Transverse colon (tissue), 4 donors: ENCODE data around the gene DHRS9. TPM values are rescaled to one million over a fixed set of nuclear protein-coding genes. Genes with fewer than 3 reads are reported as not detected.

Source experiments
- DNase-seq: peaks from one replicate; pipeline ENCODE4 v3.0.0-alpha.2; 2019
- H3K27ac ChIP-seq, 4 donors: fragments of 200-600 bp; sonication (generic); 2 replicates each; pipeline ENCODE4 v1.5.1; 2016 to 2018; ENCODE audit warnings: inconsistent platforms in 4 of 4
- H3K27me3 ChIP-seq: fragments of 200-600 bp; sonication (generic); 2 replicates; pipeline ENCODE4 v1.5.1; 2017; ENCODE audit warnings: inconsistent platforms
- H3K36me3 ChIP-seq, 4 donors: fragments of 200-600 bp; sonication (generic); 2 replicates each; pipeline ENCODE4 v1.5.1; 2017 to 2019; ENCODE audit warnings: inconsistent platforms in 4 of 4
- H3K4me1 ChIP-seq, 4 donors: fragments of 200-600 bp; sonication (generic); 2 replicates each; pipeline ENCODE4 v1.5.1; 2017 to 2020; ENCODE audit warnings: inconsistent platforms in 4 of 4
- H3K4me3 ChIP-seq, 4 donors: fragments of 200-600 bp; sonication (generic); 1 replicate in 1 of 4; 2 replicates in 3 of 4; pipeline versions ENCODE4 v1.5.1 to v1.6.1; 2017 to 2019; ENCODE audit warnings: inconsistent platforms in 4 of 4
- H3K9me3 ChIP-seq, 2 donors: fragments of 200-600 bp; sonication (generic); 2 replicates each; pipeline ENCODE4 v1.5.1; 2017 to 2019; ENCODE audit warnings: inconsistent platforms in 2 of 2
- CTCF ChIP-seq, 5 experiments: fragments of 200-600 bp in 3 of 5; fragments of 450-650 bp in 2 of 5; sonication (generic) in 3 of 5; IDR thresholded peaks; 1 replicate in 2 of 5; 2 replicates in 3 of 5; pipeline ENCODE4 v1.5.1; 2016 to 2017; ENCODE audit warnings: antibody characterized with exemption in 5 of 5, inconsistent platforms in 3 of 5, mild to moderate bottlenecking in 2 of 5, moderate library complexity in 1 of 5
- EP300 ChIP-seq: sonication (generic); formaldehyde crosslinking; IDR thresholded peaks from one replicate; pipeline ENCODE4 v1.6.1; 2017; ENCODE audit warnings: antibody characterized with exemption, low read depth
- POLR2A ChIP-seq: fragments of 450-650 bp; IDR thresholded peaks from one replicate; pipeline ENCODE4 v1.6.1; 2016; ENCODE audit warnings: antibody characterized with exemption, mild to moderate bottlenecking, moderate library complexity
- POLR2AphosphoS5 ChIP-seq, 3 donors: sonication (generic); formaldehyde crosslinking; IDR thresholded peaks; one replicate each; pipeline ENCODE4 v1.6.1; 2016; ENCODE audit warnings: antibody characterized with exemption in 3 of 3
- WGBS, 2 donors: methylation state at CpG; one replicate each; pipeline ENCODE4 v1.1.5; 2018; ENCODE audit warnings: low coverage in 1 of 2; 5-methylcytosine and 5-hydroxymethylcytosine counted together
- in situ Hi-C, 4 donors: fragments of 200-750 bp; cut with MboI; loops; one replicate each; pipeline versions ENCODE4 v1.15.0 to v1.15.1; 2017; ENCODE audit warnings: low sequenced_read_pairs in 3 of 4, low pct_ligation_motif_present in 1 of 4, low pct_unique_long_range_greater_than_20kb in 1 of 4
- intact Hi-C: fragments of 100-400 bp; cut with DNase I; formaldehyde crosslinking; loops from one replicate; pipeline ENCODE4 v1.15.1; 2023; ENCODE audit warnings: low total_unique reads
- total RNA-seq, 4 donors: library from RNA; depleted of rRNA; stranded (reverse); fragments of >200 nt; gene quantifications; one replicate each; pipeline ENCODE4 v1.1.0, GENCODE V29; 2016

The DHRS9 gene
- total RNA-seq, 4 donors from 2014 or later, result 20.9 to 257 (median 153) TPM

DNA sequence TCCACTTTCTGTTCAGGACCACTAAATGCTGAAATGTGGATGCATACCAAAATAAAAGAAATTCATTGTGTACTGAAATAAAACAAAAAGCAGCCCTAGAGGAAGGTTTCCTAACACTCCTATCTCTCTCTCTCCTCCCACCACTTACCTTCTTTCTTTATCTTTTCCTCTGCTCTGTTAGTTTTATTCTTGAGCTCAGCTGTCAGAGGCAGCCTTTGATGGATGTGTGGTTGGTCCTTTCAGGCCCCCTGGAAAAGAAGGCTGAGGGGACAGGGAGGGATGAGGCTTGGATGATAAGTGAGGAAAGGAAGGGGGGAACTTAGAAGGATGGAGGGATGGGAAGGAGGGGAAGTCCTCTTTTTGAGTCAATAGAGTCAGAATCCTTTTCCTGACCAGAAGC lies 47.6 kb downstream of the DHRS9 start:
- no peak overlapping the region for H3K27ac ChIP-seq
- H3K4me1 ChIP-seq, result no peaks in the 10 kb centered on the region
- TF ChIP-seq EP300, result no peak
- no peak overlapping the region for H3K4me3 ChIP-seq
- H3K36me3 ChIP-seq, result no peaks in the 10 kb centered on the region
- H3K27me3 ChIP-seq, result no peaks in the 10 kb centered on the region
- DNase-seq, result no peak
- in situ Hi-C loops, result no loop called here
- no peaks in the 10 kb centered on the region for H3K9me3 ChIP-seq
- intact Hi-C loops, result loop anchor here (10.0 kb wide), 1 partner anchor 152 kb away; no protein-coding TSS in a partner anchor

- Histone ChIP-seq H3K4me1 (no peaks in the 10 kb centered on the region), H3K27ac (no peak overlapping the region), H3K27me3 (peaks cover 2% of the 10 kb centered on the region), H3K9me3 (no peaks in the 10 kb centered on the region), H3K36me3 (no peaks in the 10 kb centered on the region), H3K4me3 (no peak overlapping the region)
- no peak for TF ChIP-seq EP300
- TF ChIP-seq CTCF (IDR thresholded peaks at IDR 0.05), result no peak
- TF ChIP-seq POLR2A, result no peak
- no peak for TF ChIP-seq POLR2AphosphoS5 (IDR thresholded peaks at IDR 0.05)
- WGBS, 2 donors, result 54 to 68% methylated on average over 2 of the region's 2 CpGs
- intact Hi-C loops (loop anchor here (10.0 kb wide), 1 partner anchor 153 kb away; no protein-coding TSS in a partner anchor), in situ Hi-C loops (no loop called here)
- DNase-seq, result no peak
Measured at GRCh38 chr2:169118060-169118459, 48.7 kb downstream of the DHRS9 start.

DNA sequence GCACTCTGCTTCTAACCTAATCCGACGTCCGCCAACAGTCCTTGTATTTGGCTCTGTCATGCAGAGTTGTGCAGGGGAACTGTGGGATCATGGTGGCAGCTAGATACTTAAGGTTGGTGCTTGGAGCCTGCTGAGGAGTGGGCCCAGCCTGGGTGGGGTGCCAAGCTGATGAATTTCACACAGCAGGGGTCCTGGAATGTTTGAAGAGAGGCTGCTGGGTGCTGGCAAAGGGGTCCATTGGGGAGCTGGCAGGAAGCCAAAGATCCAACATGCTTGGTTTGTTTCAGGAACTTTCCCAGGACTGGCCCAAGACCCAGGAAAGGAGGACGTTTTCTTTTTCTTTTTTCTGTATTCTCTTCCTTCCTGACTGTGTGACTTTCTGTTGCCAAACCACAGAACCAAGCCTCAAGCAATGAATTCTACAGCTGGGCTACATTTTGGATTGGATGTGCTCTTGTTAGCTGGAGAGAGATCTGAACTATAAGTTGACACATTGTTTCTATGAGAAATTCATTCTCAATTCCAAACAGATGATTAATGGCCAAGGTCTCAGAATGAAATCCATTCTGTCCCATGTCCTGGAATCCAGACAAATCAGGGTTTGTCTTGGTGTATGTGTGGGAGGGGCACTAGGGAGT lies 49.9 kb downstream of the DHRS9 start:
- no peak overlapping the region for H3K27ac ChIP-seq
- TF ChIP-seq EP300, result no peak
- TF ChIP-seq POLR2A, result no peak
- no peak for TF ChIP-seq CTCF (IDR thresholded peaks at IDR 0.05)
- no peak for TF ChIP-seq POLR2AphosphoS5 (IDR thresholded peaks at IDR 0.05)
- intact Hi-C loops, result loop anchor here (10.0 kb wide), 1 partner anchor 154 kb away; no protein-coding TSS in a partner anchor
- 70 to 87% methylated on average over 3 to 4 of the region's 4 CpGs for WGBS, 2 donors
- DNase-seq, result no peak
- no peaks in the 10 kb centered on the region for H3K9me3 ChIP-seq
- no peaks in the 10 kb centered on the region for H3K4me1 ChIP-seq
- no peaks in the 10 kb centered on the region for H3K36me3 ChIP-seq
- H3K4me3 ChIP-seq, result no peak overlapping the region
- H3K27me3 ChIP-seq, result peaks cover 6% of the 10 kb centered on the region
- in situ Hi-C loops, result no loop called here

- H3K4me3 ChIP-seq, result no peak overlapping the region
- no peaks in the 10 kb centered on the region for H3K4me1 ChIP-seq
- H3K36me3 ChIP-seq, result no peaks in the 10 kb centered on the region
- intact Hi-C loops, result loop anchor here (10.0 kb wide), 1 partner anchor 155 kb away; no protein-coding TSS in a partner anchor
- no peak for TF ChIP-seq CTCF (IDR thresholded peaks at IDR 0.05)
- TF ChIP-seq EP300, result no peak
- TF ChIP-seq POLR2AphosphoS5 (IDR thresholded peaks at IDR 0.05), result no peak
- TF ChIP-seq POLR2A, result no peak
- H3K9me3 ChIP-seq, result no peaks in the 10 kb centered on the region
- 81% methylated on average over 4 of the region's 4 CpGs; no CpG with 5 or more reads in 1 of the 2 donors for WGBS, 2 donors
- H3K27me3 ChIP-seq, result peaks cover 6% of the 10 kb centered on the region
- in situ Hi-C loops, result no loop called here
- H3K27ac ChIP-seq, result no peak overlapping the region
- DNase-seq, result no peak
Measured at GRCh38 chr2:169119851-169120250, 50.5 kb downstream of the DHRS9 start.
